22Rv1 (cell line): ENCODE data around the gene POLA1.

Source experiments
- H3K27ac ChIP-seq: fragments of 450-650 bp; 2 replicates; pipeline ENCODE4 v1.5.1; 2017
- CTCF ChIP-seq: fragments of 450-650 bp; IDR thresholded peaks from 2 replicates; pipeline ENCODE4 v1.5.1; 2017; ENCODE audit warnings: mild to moderate bottlenecking
- ZFX ChIP-seq: fragments of 450-650 bp; IDR thresholded peaks from 2 replicates; pipeline ENCODE4 v1.6.1; 2017; ENCODE audit warnings: antibody characterized with exemption, borderline replicate concordance

Gene POLA1

GRCh38 chrX:24954732-24955131 lies 261.0 kb downstream of the POLA1 start:
- TF ChIP-seq CTCF (no peak), ZFX (no peak)
- H3K27ac ChIP-seq = no peak overlapping the region

GRCh38 chrX:24955372-24955930 lies 261.7 kb downstream of the POLA1 start:
- no peak for TF ChIP-seq CTCF
- TF ChIP-seq ZFX = no peak
- H3K27ac ChIP-seq = no peak overlapping the region

GRCh38 chrX:24956828-24957227 lies 263.1 kb downstream of the POLA1 start:
- TF ChIP-seq CTCF (no peak), ZFX (no peak)

GRCh38 chrX:24961809-24962208 lies 268.1 kb downstream of the POLA1 start:
- H3K27ac ChIP-seq = no peak overlapping the region
- TF ChIP-seq CTCF (no peak), ZFX (no peak)

More at GRCh38 chrX:24956828-24957227, 263.1 kb downstream of the POLA1 start:
- H3K27ac ChIP-seq = no peak overlapping the region

- no peak overlapping the region for H3K27ac ChIP-seq
- TF ChIP-seq CTCF (no peak), ZFX (no peak)
These were observed 270.1 kb downstream of the POLA1 start for GRCh38 chrX:24963823-24964222.

GRCh38 chrX:24965372-24965771 lies 271.7 kb downstream of the POLA1 start:
- TF ChIP-seq CTCF (no peak), ZFX (no peak)

GRCh38 chrX:24969812-24970211 lies 276.1 kb downstream of the POLA1 start:
- TF ChIP-seq CTCF = no peak
- no peak for TF ChIP-seq ZFX
- no peak overlapping the region for H3K27ac ChIP-seq

More at GRCh38 chrX:24965372-24965771, 271.7 kb downstream of the POLA1 start:
- H3K27ac ChIP-seq = no peak overlapping the region
